ENCODE data around the gene NTF4. TPM values are rescaled to one million over a fixed set of nuclear protein-coding genes. Genes with fewer than 3 reads are reported as not detected.
A peak's percentile ranks its signal among the peaks of the same experiment; 100 is the strongest.

The NTF4 gene
- total RNA-seq, 1 experiment from 2014 or later = 1.7 TPM

DNA sequence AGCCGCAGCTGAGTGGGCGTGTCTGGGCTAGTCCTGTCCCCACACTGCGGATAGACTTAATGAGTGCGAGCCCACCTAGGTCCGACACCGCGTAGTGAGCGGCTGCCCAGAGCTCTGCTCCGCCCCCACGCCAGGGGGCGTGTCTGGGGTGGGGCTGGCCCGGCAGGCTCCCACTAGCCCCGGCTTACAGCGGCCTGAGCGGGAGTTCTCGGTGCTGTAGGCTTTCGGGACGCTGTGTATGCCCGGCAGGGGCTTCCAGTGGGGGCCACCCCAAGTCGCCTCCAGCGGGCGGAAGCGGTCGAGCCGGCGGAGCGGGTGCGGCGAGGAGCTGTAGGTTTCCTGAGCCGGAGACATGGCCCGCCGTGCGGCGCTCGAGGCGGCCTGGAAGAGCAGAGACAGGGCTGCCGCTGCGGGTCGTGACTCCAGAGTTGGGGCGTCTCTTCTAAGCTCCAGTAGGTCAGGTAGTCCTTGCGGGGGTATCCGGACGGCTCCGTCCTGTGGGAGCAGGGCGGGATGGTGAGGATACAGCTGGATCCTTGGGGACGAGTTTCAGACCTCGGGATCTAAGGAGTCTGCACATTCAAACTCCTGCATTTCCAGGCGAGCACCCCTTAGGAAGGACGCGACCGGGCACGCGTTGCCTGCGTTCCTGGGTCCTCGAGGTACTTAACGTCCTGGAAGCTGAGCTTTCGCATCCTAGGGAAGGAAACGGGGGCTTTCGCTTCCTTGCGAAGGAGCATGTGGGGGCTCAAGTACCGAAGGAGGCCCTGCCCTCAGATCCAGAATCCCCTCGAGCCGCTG is 8.3 kb downstream of the NTF4 start:
- intact Hi-C loops (cut with micrococcal nuclease) = no loop called here
- H3K9me2 ChIP-seq (ENCODE audit: insufficient read depth) = no peaks in the 10 kb centered on the region
- TSS peak; percentile 67 for BruUV-seq (replicated peaks)
- peak overlapping the region; percentile 65 to 67 for H3K4me3 ChIP-seq (replicated peaks in 1 of 2; ENCODE audit: low read depth in 1 of 2, low read length in 2 of 2)
- H3K9ac ChIP-seq (ENCODE audit: low read length) = peak overlapping the region; percentile 73
- no peaks in the 10 kb centered on the region for H3K27me3 ChIP-seq (ENCODE audit: insufficient read depth, low read length)
- H3K9me3 ChIP-seq (ENCODE audit: control insufficient read depth in 1 of 2, insufficient read depth in 1 of 2, low read depth in 1 of 2, low read length in 2 of 2) = no peaks in the 10 kb centered on the region
- H3K36me3 ChIP-seq (ENCODE audit: control insufficient read depth in 1 of 2, insufficient read depth in 2 of 2, low read length in 2 of 2) = no peaks in the 10 kb centered on the region
- CTCF ChIA-PET = interaction anchor here (1.3 to 4.1 kb wide), 2 partner anchors 41 to 63 kb away, joined by 5 to 20 read pairs; partner anchors contain the start of genes GYS1 and RUVBL2
- H3K79me2 ChIP-seq (ENCODE audit: insufficient read depth, low read length) = no peaks in the 10 kb centered on the region; the same call in 1 of the 2 replicates
- DNase-seq (ENCODE audit: low read depth, low spot score) (peak; percentile 34), ATAC-seq (peak; percentile 86)
- peaks cover 17 to 56% of the 10 kb centered on the region in 2 experiments for H3K4me1 ChIP-seq (ENCODE audit: control insufficient read depth in 1 of 2, insufficient read depth in 2 of 2, low read length in 2 of 2)
- peak overlapping the region; percentile 81 for H3K27ac ChIP-seq (ENCODE audit: low read depth, low read length)
- peak overlapping the region; percentile 11 for H2AFZ ChIP-seq (ENCODE audit: low read depth, low read length, poor library complexity, severe bottlenecking)
- POLR2A ChIA-PET = interaction anchor here (1.0 to 1.7 kb wide), 3 partner anchors 37 to 63 kb away, joined by 3 to 4 read pairs (median 3); partner anchors contain the start of genes GYS1 and RUVBL2
- no peaks in the 10 kb centered on the region for H4K20me1 ChIP-seq (ENCODE audit: insufficient read depth)
- peak overlapping the region; percentile 81 for H3K4me2 ChIP-seq (ENCODE audit: low read length)
- RAD21 ChIA-PET (ENCODE audit: low non-redundant PET in 1 of 2, low total read pairs in 2 of 2, uncharacterized antibody in 2 of 2, unreplicated experiment in 2 of 2) = no interaction called here
- TF ChIP-seq EZH2 (IDR thresholded peaks at IDR 0.05) (no peak), FOSL1 (IDR thresholded peaks at IDR 0.05; ENCODE audit: low read depth) (no peak), SP1 (IDR thresholded peaks at IDR 0.05; ENCODE audit: low read depth) (no peak), CBX3 (IDR thresholded peaks at IDR 0.05; ENCODE audit: low read depth) (no peak), EGR1 (IDR thresholded peaks at IDR 0.05; ENCODE audit: low read depth) (peak; percentile 83), ZFX (IDR thresholded peaks at IDR 0.05) (peak; percentile 53), YY1 (IDR thresholded peaks at IDR 0.05; ENCODE audit: extremely low read depth, insufficient replicate concordance, low read depth, low read length) (no peak), POLR2A (IDR thresholded peaks at IDR 0.05; ENCODE audit: borderline replicate concordance, extremely low read depth, insufficient read depth, insufficient read length) (peak; percentile 30), POLR2AphosphoS5 (IDR thresholded peaks at IDR 0.05; ENCODE audit: low read depth, low read length) (peak; percentile 77), SRF (IDR thresholded peaks at IDR 0.05; ENCODE audit: low read depth) (no peak), SIN3A (IDR thresholded peaks at IDR 0.05; ENCODE audit: low read depth) (no peak), TCF7L2 (IDR thresholded peaks at IDR 0.05; ENCODE audit: borderline replicate concordance, extremely low read depth, insufficient read depth, insufficient read length) (no peak), EZH2phosphoT487 (IDR thresholded peaks at IDR 0.05; ENCODE audit: borderline replicate concordance) (no peak), RAD21 (IDR thresholded peaks at IDR 0.05; ENCODE audit: low read depth) (no peak), JUND (IDR thresholded peaks at IDR 0.05) (no peak)
- TF ChIP-seq, protein P1, sequence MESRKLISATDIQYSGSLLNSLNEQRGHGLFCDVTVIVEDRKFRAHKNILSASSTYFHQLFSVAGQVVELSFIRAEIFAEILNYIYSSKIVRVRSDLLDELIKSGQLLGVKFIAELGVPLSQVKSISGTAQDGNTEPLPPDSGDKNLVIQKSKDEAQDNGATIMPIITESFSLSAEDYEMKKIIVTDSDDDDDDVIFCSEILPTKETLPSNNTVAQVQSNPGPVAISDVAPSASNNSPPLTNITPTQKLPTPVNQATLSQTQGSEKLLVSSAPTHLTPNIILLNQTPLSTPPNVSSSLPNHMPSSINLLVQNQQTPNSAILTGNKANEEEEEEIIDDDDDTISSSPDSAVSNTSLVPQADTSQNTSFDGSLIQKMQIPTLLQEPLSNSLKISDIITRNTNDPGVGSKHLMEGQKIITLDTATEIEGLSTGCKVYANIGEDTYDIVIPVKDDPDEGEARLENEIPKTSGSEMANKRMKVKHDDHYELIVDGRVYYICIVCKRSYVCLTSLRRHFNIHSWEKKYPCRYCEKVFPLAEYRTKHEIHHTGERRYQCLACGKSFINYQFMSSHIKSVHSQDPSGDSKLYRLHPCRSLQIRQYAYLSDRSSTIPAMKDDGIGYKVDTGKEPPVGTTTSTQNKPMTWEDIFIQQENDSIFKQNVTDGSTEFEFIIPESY (IDR thresholded peaks at IDR 0.05; ENCODE audit: extremely low read depth, insufficient replicate concordance, low read length) = no peak
- TF ChIP-seq, protein P2, sequence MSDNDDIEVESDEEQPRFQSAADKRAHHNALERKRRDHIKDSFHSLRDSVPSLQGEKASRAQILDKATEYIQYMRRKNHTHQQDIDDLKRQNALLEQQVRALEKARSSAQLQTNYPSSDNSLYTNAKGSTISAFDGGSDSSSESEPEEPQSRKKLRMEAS (IDR thresholded peaks at IDR 0.05) = peak; percentile 55
- TF ChIP-seq, protein P3, sequence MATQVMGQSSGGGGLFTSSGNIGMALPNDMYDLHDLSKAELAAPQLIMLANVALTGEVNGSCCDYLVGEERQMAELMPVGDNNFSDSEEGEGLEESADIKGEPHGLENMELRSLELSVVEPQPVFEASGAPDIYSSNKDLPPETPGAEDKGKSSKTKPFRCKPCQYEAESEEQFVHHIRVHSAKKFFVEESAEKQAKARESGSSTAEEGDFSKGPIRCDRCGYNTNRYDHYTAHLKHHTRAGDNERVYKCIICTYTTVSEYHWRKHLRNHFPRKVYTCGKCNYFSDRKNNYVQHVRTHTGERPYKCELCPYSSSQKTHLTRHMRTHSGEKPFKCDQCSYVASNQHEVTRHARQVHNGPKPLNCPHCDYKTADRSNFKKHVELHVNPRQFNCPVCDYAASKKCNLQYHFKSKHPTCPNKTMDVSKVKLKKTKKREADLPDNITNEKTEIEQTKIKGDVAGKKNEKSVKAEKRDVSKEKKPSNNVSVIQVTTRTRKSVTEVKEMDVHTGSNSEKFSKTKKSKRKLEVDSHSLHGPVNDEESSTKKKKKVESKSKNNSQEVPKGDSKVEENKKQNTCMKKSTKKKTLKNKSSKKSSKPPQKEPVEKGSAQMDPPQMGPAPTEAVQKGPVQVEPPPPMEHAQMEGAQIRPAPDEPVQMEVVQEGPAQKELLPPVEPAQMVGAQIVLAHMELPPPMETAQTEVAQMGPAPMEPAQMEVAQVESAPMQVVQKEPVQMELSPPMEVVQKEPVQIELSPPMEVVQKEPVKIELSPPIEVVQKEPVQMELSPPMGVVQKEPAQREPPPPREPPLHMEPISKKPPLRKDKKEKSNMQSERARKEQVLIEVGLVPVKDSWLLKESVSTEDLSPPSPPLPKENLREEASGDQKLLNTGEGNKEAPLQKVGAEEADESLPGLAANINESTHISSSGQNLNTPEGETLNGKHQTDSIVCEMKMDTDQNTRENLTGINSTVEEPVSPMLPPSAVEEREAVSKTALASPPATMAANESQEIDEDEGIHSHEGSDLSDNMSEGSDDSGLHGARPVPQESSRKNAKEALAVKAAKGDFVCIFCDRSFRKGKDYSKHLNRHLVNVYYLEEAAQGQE (IDR thresholded peaks at IDR 0.05; ENCODE audit: low read depth) = no peak
- TF ChIP-seq, protein P4, sequence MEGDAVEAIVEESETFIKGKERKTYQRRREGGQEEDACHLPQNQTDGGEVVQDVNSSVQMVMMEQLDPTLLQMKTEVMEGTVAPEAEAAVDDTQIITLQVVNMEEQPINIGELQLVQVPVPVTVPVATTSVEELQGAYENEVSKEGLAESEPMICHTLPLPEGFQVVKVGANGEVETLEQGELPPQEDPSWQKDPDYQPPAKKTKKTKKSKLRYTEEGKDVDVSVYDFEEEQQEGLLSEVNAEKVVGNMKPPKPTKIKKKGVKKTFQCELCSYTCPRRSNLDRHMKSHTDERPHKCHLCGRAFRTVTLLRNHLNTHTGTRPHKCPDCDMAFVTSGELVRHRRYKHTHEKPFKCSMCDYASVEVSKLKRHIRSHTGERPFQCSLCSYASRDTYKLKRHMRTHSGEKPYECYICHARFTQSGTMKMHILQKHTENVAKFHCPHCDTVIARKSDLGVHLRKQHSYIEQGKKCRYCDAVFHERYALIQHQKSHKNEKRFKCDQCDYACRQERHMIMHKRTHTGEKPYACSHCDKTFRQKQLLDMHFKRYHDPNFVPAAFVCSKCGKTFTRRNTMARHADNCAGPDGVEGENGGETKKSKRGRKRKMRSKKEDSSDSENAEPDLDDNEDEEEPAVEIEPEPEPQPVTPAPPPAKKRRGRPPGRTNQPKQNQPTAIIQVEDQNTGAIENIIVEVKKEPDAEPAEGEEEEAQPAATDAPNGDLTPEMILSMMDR (IDR thresholded peaks at IDR 0.05 in 2 of 3, conservative IDR thresholded peaks at IDR 0.05 in 1 of 3; ENCODE audit: borderline replicate concordance in 1 of 3, insufficient read depth in 1 of 3, low read depth in 2 of 3, low read length in 2 of 3) = peak in 1 of 3 experiments; percentile 12; a peak in 1 of 6 replicates
